K562 treated with DMSO at 1 percent for 48 hours (cell line): ENCODE measurements around the gene KLF13. TPM values are rescaled to one million over a fixed set of nuclear protein-coding genes. Genes with fewer than 3 reads are reported as not detected.

ENCODE experiments used
- total RNA-seq: library from RNA; unstranded; fragments of 300-600 nt; gene quantifications from 2 replicates; pipeline ENCODE4 v1.2.3, GENCODE V29; 2022; ENCODE audit warnings: low replicate concordance; ENCODE audit errors: extremely low read depth

KLF13 gene
- not detected in 2 replicates for total RNA-seq

DNA sequence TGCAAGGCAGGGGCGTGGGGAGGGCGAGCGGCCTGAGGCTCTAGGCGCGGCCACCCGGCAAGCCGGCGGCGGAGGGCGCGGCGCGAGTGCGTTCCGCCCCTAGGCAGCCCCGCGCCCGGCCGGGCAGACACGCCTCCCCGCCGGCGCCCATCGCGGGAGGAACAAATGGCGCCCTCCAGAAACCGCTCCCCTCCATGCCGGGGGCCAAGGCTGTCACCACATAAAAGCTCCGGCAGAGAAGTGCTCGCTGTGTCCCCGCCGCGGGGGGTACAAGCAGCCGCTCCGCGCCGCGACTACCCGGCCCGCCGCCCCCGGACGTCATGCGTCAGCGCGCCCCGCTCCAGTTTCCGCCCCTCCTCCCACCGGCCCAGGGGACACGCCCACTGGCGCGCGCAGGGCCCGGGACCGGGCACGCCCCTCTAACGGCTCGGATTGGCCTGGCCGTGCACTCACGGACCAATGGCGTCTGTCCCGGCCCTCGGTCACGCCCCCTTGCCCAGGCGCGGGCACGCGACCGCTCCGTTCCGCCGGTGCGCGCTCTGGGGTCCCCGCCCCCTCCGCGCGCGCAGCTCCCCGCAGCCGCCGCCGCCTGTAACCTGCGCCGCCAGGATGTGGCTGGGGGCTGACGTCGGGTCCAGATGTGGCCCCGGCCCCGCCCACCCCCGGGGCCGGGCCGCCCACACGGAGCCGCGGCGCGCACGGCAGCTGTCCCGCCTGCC lies at the start of gene KLF13:
Gene KLF13, plus strand, starts transcription at position 680 of the 719 bp plus-strand sequence. CDS start 378 bp downstream, outside the sequence.

Other genes with a start within 250 kb of the KLF13 start
- gene TRPM1, start 225.1 kb upstream of the KLF13 start, total RNA-seq: not detected in 2 replicates